ENCODE data around the gene HYAL1.

GRCh38 chr3:50288387-50289007 is 14.9 kb downstream of the HYAL1 start:
- no peak for TF ChIP-seq CTCF (IDR thresholded peaks at IDR 0.05)
- TF ChIP-seq EZH2phosphoT487 (IDR thresholded peaks at IDR 0.05), result no peak
